Activated T-cell treated with anti-CD3 and anti-CD28 coated beads, Interleukin-2, amount 50 U/mL, for 4 hours (primary cell): Measurements from ENCODE around the gene HPSE2. TPM values are rescaled to one million over a fixed set of nuclear protein-coding genes. Genes with fewer than 3 reads are reported as not detected.

Experiments
- ATAC-seq, 2 donors: fragments of 200-7000 bp; cut with Tn5 transposase; one replicate each; pipeline ENCODE4 v1.10.0; 2021
- DNase-seq: peaks from one replicate; pipeline ENCODE4 v3.0.0-alpha.2; 2020
- H3K27me3 Mint-ChIP-seq: one replicate; pipeline ENCODE4 v1.8.0; 2021; ENCODE audit warnings: low read depth, mixed read lengths
- H3K36me3 Mint-ChIP-seq: one replicate; pipeline ENCODE4 v1.8.0; 2022; ENCODE audit warnings: mixed read lengths; ENCODE audit not compliant: insufficient read depth
- H3K4me1 Mint-ChIP-seq: one replicate; pipeline ENCODE4 v1.8.0; 2021; ENCODE audit warnings: low read depth, mixed read lengths
- H3K4me3 Mint-ChIP-seq: one replicate; pipeline ENCODE4 v1.8.0; 2021; ENCODE audit warnings: mild to moderate bottlenecking, moderate library complexity, mixed read lengths
- H3K9me3 Mint-ChIP-seq: one replicate; pipeline ENCODE4 v1.8.0; 2021; ENCODE audit warnings: mixed read lengths
- total RNA-seq, 3 donors: library from RNA; stranded (reverse); gene quantifications; one replicate each; pipeline ENCODE4 v1.2.1, GENCODE V29; 2021

The HPSE2 gene
- total RNA-seq, 3 donors from 2014 or later = not detected

- ATAC-seq (no peak), DNase-seq (no peak)
- Mint-ChIP-seq H3K4me1 (peaks cover 4% of the 10 kb centered on the region), H3K9me3 (peaks cover 5% of the 10 kb centered on the region), H3K36me3 (peaks cover 78% of the 10 kb centered on the region), H3K4me3 (no peak overlapping the region), H3K27me3 (no peaks in the 10 kb centered on the region)
Observed at GRCh38 chr10:98435178-98435577, 800.5 kb downstream of the HPSE2 start.

GRCh38 chr10:98433881-98434732 lies 801.5 kb downstream of the HPSE2 start:
- DNase-seq = no peak
- H3K9me3 Mint-ChIP-seq = peaks cover 5% of the 10 kb centered on the region
- peaks cover 3% of the 10 kb centered on the region for H3K4me1 Mint-ChIP-seq
- no peak for ATAC-seq
- no peaks in the 10 kb centered on the region for H3K27me3 Mint-ChIP-seq
- no peak overlapping the region for H3K4me3 Mint-ChIP-seq
- H3K36me3 Mint-ChIP-seq = peaks cover 68% of the 10 kb centered on the region

GRCh38 chr10:98433371-98433770 lies 802.3 kb downstream of the HPSE2 start:
- DNase-seq (no peak), ATAC-seq (no peak)
- peaks cover 64% of the 10 kb centered on the region for H3K36me3 Mint-ChIP-seq
- H3K4me1 Mint-ChIP-seq = peaks cover 3% of the 10 kb centered on the region
- peaks cover 5% of the 10 kb centered on the region for H3K9me3 Mint-ChIP-seq
- no peak overlapping the region for H3K4me3 Mint-ChIP-seq
- H3K27me3 Mint-ChIP-seq = no peaks in the 10 kb centered on the region

- no peaks in the 10 kb centered on the region for H3K4me1 Mint-ChIP-seq
- no peak overlapping the region for H3K4me3 Mint-ChIP-seq
- no peak for DNase-seq
- H3K9me3 Mint-ChIP-seq = peaks cover 5% of the 10 kb centered on the region
- H3K27me3 Mint-ChIP-seq = no peaks in the 10 kb centered on the region
- H3K36me3 Mint-ChIP-seq = peaks cover 61% of the 10 kb centered on the region
- no peak for ATAC-seq
Observed at GRCh38 chr10:98432330-98432729, 803.3 kb downstream of the HPSE2 start.

- ATAC-seq (no peak), DNase-seq (no peak)
- H3K9me3 Mint-ChIP-seq = peaks cover 5% of the 10 kb centered on the region
- no peaks in the 10 kb centered on the region for H3K27me3 Mint-ChIP-seq
- peaks cover 55% of the 10 kb centered on the region for H3K36me3 Mint-ChIP-seq
- no peaks in the 10 kb centered on the region for H3K4me1 Mint-ChIP-seq
- H3K4me3 Mint-ChIP-seq = no peak overlapping the region
Observed at GRCh38 chr10:98431016-98431415, 804.6 kb downstream of the HPSE2 start.

- no peaks in the 10 kb centered on the region for H3K4me1 Mint-ChIP-seq
- DNase-seq (no peak), ATAC-seq (no peak)
- H3K4me3 Mint-ChIP-seq = no peak overlapping the region
- H3K36me3 Mint-ChIP-seq = peaks cover 50% of the 10 kb centered on the region
- H3K9me3 Mint-ChIP-seq = peaks cover 5% of the 10 kb centered on the region
- no peaks in the 10 kb centered on the region for H3K27me3 Mint-ChIP-seq
Observed at GRCh38 chr10:98430427-98430826, 805.2 kb downstream of the HPSE2 start.

GRCh38 chr10:98429320-98430072 lies 806.2 kb downstream of the HPSE2 start:
- H3K4me3 Mint-ChIP-seq = no peak overlapping the region
- peaks cover 41% of the 10 kb centered on the region for H3K36me3 Mint-ChIP-seq
- peaks cover 5% of the 10 kb centered on the region for H3K9me3 Mint-ChIP-seq
- H3K27me3 Mint-ChIP-seq = no peaks in the 10 kb centered on the region
- DNase-seq = no peak
- ATAC-seq = no peak
- H3K4me1 Mint-ChIP-seq = no peaks in the 10 kb centered on the region

- Mint-ChIP-seq H3K4me1 (no peaks in the 10 kb centered on the region), H3K9me3 (no peaks in the 10 kb centered on the region), H3K4me3 (no peak overlapping the region), H3K27me3 (no peaks in the 10 kb centered on the region), H3K36me3 (peaks cover 23% of the 10 kb centered on the region)
- no peak for DNase-seq
- no peak for ATAC-seq
Observed at GRCh38 chr10:98427011-98427515, 808.6 kb downstream of the HPSE2 start.

- DNase-seq = peak; percentile 35
Observed at GRCh38 chr10:98425511-98426352, 809.9 kb downstream of the HPSE2 start.

GRCh38 chr10:98424295-98425254 lies 811.1 kb downstream of the HPSE2 start:
- Mint-ChIP-seq H3K9me3 (no peaks in the 10 kb centered on the region), H3K36me3 (peaks cover 11% of the 10 kb centered on the region), H3K4me1 (no peaks in the 10 kb centered on the region), H3K27me3 (no peaks in the 10 kb centered on the region), H3K4me3 (no peak overlapping the region)
- no peak for ATAC-seq
- DNase-seq = no peak

More at GRCh38 chr10:98425511-98426352, 809.9 kb downstream of the HPSE2 start:
- no peaks in the 10 kb centered on the region for H3K4me1 Mint-ChIP-seq
- ATAC-seq = peak; percentile 66 to 70
- H3K36me3 Mint-ChIP-seq = peaks cover 13% of the 10 kb centered on the region
- H3K27me3 Mint-ChIP-seq = no peaks in the 10 kb centered on the region
- H3K9me3 Mint-ChIP-seq = no peaks in the 10 kb centered on the region
- no peak overlapping the region for H3K4me3 Mint-ChIP-seq

- Mint-ChIP-seq H3K36me3 (peaks cover 12% of the 10 kb centered on the region), H3K4me3 (no peak overlapping the region), H3K9me3 (no peaks in the 10 kb centered on the region), H3K4me1 (no peaks in the 10 kb centered on the region), H3K27me3 (no peaks in the 10 kb centered on the region)
- ATAC-seq = no peak
- DNase-seq = no peak
Observed at GRCh38 chr10:98423691-98424120, 811.9 kb downstream of the HPSE2 start.

- DNase-seq = no peak
Observed at GRCh38 chr10:98422182-98422581, 813.5 kb downstream of the HPSE2 start.

GRCh38 chr10:98420786-98421185 lies 814.9 kb downstream of the HPSE2 start:
- Mint-ChIP-seq H3K4me1 (no peaks in the 10 kb centered on the region), H3K9me3 (no peaks in the 10 kb centered on the region), H3K4me3 (no peak overlapping the region), H3K27me3 (no peaks in the 10 kb centered on the region), H3K36me3 (peaks cover 8% of the 10 kb centered on the region)
- ATAC-seq (no peak), DNase-seq (no peak)

More at GRCh38 chr10:98422182-98422581, 813.5 kb downstream of the HPSE2 start:
- Mint-ChIP-seq H3K27me3 (no peaks in the 10 kb centered on the region), H3K4me1 (no peaks in the 10 kb centered on the region), H3K9me3 (no peaks in the 10 kb centered on the region), H3K4me3 (no peak overlapping the region), H3K36me3 (peaks cover 8% of the 10 kb centered on the region)
- no peak for ATAC-seq
